Measurements from ENCODE around the gene PIGC.

Gene PIGC

DNA sequence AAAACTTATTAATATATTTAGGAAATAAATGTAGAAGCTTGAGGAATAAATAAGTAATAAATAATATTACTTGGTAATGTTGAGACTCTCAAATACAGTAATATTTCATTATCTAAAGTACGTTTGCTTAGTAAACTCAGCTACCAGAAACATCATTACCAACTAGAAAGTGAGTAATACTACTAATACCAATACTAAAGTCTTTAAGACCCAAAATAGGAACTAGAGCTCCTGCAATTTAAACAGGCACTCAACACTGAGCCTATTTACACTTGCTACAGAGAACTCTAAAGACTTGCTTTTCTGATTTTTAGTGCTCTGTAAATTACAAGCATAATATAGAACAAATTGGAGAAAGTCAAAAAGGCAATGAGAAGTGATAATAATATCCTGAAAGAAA is 36.9 kb downstream of the PIGC start:
- no peak for DNase-seq (ENCODE audit: low read depth)
- H3K4me3 ChIP-seq (ENCODE audit: control insufficient read depth, low read depth, low read length) = no peak overlapping the region
- TF ChIP-seq, protein P1, sequence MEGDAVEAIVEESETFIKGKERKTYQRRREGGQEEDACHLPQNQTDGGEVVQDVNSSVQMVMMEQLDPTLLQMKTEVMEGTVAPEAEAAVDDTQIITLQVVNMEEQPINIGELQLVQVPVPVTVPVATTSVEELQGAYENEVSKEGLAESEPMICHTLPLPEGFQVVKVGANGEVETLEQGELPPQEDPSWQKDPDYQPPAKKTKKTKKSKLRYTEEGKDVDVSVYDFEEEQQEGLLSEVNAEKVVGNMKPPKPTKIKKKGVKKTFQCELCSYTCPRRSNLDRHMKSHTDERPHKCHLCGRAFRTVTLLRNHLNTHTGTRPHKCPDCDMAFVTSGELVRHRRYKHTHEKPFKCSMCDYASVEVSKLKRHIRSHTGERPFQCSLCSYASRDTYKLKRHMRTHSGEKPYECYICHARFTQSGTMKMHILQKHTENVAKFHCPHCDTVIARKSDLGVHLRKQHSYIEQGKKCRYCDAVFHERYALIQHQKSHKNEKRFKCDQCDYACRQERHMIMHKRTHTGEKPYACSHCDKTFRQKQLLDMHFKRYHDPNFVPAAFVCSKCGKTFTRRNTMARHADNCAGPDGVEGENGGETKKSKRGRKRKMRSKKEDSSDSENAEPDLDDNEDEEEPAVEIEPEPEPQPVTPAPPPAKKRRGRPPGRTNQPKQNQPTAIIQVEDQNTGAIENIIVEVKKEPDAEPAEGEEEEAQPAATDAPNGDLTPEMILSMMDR (IDR thresholded peaks at IDR 0.05; ENCODE audit: control insufficient read depth, insufficient read depth, low read depth, low read length, missing control alignments) = no peak

DNA sequence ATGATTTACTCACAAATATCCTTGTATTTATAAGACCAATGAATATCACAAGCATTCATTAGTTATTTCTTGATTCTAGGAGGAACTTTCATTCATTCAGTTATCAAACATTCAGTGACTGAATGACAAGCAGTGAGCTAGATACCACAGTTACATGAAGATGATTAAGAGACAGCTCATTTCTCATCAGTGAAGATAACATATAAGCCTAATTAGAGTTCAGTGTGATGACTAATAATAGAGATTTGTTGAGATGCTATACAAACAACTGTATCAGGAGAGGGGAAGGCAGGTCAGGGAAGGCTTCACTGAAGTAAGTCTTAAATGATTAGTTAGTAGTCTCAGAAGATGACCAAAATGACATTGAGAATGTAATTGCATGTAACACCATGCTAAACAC is 38.0 kb downstream of the PIGC start:
- no peak for DNase-seq (ENCODE audit: low read depth)
- TF ChIP-seq, protein P1 (IDR thresholded peaks at IDR 0.05; ENCODE audit: control insufficient read depth, insufficient read depth, low read depth, low read length, missing control alignments) = no peak
- H3K4me3 ChIP-seq (ENCODE audit: control insufficient read depth, low read depth, low read length) = no peak overlapping the region

DNA sequence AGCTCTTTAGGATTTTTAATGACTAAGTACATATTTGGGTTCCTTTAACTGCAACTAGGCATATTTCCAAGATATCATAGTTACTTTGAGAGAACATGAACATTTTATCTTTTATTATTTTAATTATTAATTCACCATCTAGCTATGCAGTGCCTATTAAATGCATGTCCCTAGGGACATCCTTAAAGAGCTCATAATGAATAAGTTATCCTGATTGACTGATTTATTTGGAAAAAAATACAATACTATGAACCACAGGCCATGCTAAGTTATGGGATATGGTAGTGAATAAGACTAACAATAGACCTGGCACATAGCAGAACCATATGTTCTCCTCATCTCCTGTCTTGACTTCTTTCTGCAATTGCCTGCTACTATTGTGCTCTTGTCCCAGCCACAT is 39.7 kb downstream of the PIGC start:
- H3K4me3 ChIP-seq (ENCODE audit: control insufficient read depth, low read depth, low read length) = no peak overlapping the region
- DNase-seq (ENCODE audit: low read depth) = no peak
- TF ChIP-seq, protein P1 (IDR thresholded peaks at IDR 0.05; ENCODE audit: control insufficient read depth, insufficient read depth, low read depth, low read length, missing control alignments) = no peak

DNA sequence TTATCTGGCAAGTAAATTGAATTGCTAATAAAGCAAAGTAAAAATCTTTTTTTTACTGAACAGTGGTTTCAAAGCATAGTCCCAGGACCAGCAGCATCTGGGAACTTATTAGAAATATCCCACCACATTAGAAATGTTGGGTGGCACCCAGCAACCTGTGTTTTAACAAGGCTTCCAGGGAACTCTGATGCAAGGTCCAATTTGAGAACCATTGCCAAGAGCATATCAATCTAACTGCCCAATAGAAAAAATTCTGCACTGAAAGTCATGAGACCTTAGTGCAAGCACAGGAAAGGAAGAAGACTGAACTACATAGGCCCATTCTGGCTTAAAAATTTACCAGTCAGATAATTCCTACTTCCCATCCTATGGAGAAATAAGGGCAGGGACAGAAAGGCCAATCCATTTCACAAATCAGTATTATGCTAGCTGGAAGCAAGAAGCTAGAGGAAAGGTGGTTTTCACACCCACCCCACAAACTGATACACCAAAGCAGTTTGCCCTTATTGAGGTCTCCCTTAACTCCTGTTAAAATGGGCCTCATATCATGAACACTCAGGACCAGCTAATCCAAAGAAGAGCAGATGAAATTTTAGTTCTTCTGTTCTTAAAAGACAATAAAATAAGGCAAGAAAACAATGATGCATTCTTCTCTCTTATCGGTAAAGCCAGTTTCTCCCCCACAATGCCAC is 40.8 kb downstream of the PIGC start:
- DNase-seq (ENCODE audit: low read depth) = no peak
- H3K4me3 ChIP-seq (ENCODE audit: control insufficient read depth, low read depth, low read length) = no peak overlapping the region
- TF ChIP-seq, protein P1 (IDR thresholded peaks at IDR 0.05; ENCODE audit: control insufficient read depth, insufficient read depth, low read depth, low read length, missing control alignments) = no peak

DNA sequence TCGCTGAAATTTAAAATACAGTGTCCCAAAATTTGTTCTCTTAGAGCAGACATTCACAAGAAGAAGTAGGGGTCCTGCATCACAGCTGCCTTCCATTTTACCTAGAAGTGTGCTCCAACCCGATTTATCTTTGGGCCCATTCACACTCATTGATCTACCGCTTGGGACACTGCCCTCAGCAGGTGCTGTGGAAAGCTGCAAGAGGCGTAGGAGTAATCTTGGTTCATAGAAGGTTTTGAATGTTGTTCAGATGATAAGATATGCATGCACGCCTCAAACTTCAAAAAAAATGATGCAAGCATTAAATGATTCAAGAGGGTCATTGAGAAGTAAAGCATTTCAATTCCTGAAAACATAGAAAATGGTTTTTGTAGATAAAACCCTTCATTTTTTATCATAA is 42.0 kb downstream of the PIGC start:
- no peak for DNase-seq (ENCODE audit: low read depth)
- TF ChIP-seq, protein P1 (IDR thresholded peaks at IDR 0.05; ENCODE audit: control insufficient read depth, insufficient read depth, low read depth, low read length, missing control alignments) = no peak
- no peak overlapping the region for H3K4me3 ChIP-seq (ENCODE audit: control insufficient read depth, low read depth, low read length)

DNA sequence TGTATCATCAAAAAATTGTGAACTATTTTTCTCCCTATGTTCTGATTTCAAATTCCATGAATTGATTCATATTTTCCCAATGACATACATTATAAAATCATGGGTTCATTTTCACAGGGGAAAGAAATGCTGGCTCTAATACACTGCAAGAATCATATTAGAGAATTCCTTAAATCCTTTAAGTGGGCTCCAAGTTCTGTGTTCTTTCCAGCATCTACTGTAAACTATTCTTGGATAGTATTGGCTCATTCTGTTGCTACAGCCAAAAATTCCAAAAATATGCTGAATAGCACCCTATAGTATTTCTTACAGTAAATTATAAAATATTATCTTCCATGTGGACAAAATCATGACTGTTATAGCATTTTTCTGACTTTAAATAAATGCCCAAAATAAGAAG is 42.4 kb downstream of the PIGC start:
- H3K4me3 ChIP-seq (ENCODE audit: control insufficient read depth, low read depth, low read length) = no peak overlapping the region
- TF ChIP-seq, protein P1 (IDR thresholded peaks at IDR 0.05; ENCODE audit: control insufficient read depth, insufficient read depth, low read depth, low read length, missing control alignments) = no peak
- DNase-seq (ENCODE audit: low read depth) = no peak

All from AG09309 (cell line).